MM.1S (cell line): ENCODE results near the gene MOGAT1.

ENCODE experiments used
- DNase-seq: peaks from one replicate; pipeline ENCODE4 v3.0.0-alpha.2; 2015
- H2AFZ ChIP-seq: fragments of 300-600 bp; sonication (generic); 2 replicates; pipeline ENCODE4 v1.6.0; 2016; ENCODE audit warnings: antibody characterized with exemption, low read length
- H3F3A ChIP-seq: fragments of 300-600 bp; sonication (generic); 2 replicates; pipeline ENCODE4 v1.6.1; 2016; ENCODE audit warnings: mild to moderate bottlenecking, antibody characterized with exemption, low read length, moderate library complexity, mixed read lengths; ENCODE audit not compliant: insufficient read depth
- H3K27ac ChIP-seq: fragments of 300-600 bp; sonication (generic); 2 replicates; pipeline ENCODE4 v1.5.1; 2016; ENCODE audit warnings: mild to moderate bottlenecking, low read length
- H3K27me3 ChIP-seq: fragments of 300-600 bp; sonication (generic); replicated peaks from 2 replicates; pipeline ENCODE4 v1.6.0; 2016; ENCODE audit warnings: low read length; ENCODE audit not compliant: insufficient read depth
- H3K36me3 ChIP-seq: fragments of 300-600 bp; sonication (generic); replicated peaks from 2 replicates; pipeline ENCODE4 v1.6.1; 2016; ENCODE audit warnings: mild to moderate bottlenecking, low read length, mixed read lengths; ENCODE audit not compliant: insufficient read depth
- H3K4me1 ChIP-seq: fragments of 300-600 bp; sonication (generic); 2 replicates; pipeline ENCODE4 v1.6.1; 2016; ENCODE audit warnings: low read length, mixed read lengths
- H3K4me2 ChIP-seq: fragments of 300-600 bp; sonication (generic); 2 replicates; pipeline ENCODE4 v1.6.0; 2016; ENCODE audit warnings: low read depth, low read length
- H3K4me3 ChIP-seq: fragments of 300-600 bp; sonication (generic); 2 replicates; pipeline ENCODE4 v1.5.1; 2016; ENCODE audit warnings: low read length, mixed read lengths
- H3K79me2 ChIP-seq: fragments of 300-600 bp; sonication (generic); 2 replicates; pipeline ENCODE4 v1.6.1; 2016; ENCODE audit warnings: mixed run types, low read length, mixed read lengths
- H3K9ac ChIP-seq: fragments of 300-600 bp; sonication (generic); 2 replicates; pipeline ENCODE4 v1.6.1; 2016; ENCODE audit warnings: low read length, mixed read lengths
- H3K9me2 ChIP-seq: fragments of 300-600 bp; sonication (generic); replicated peaks from 2 replicates; pipeline ENCODE4 v1.6.1; 2016; ENCODE audit warnings: mild to moderate bottlenecking, low read length, mixed read lengths; ENCODE audit not compliant: insufficient read depth
- H3K9me3 ChIP-seq: fragments of 300-600 bp; sonication (generic); replicated peaks from 2 replicates; pipeline ENCODE4 v1.6.1; 2016; ENCODE audit warnings: mild to moderate bottlenecking, low read length, mixed read lengths; ENCODE audit not compliant: insufficient read depth
- H4K20me1 ChIP-seq: fragments of 300-600 bp; sonication (generic); 2 replicates; pipeline ENCODE4 v1.6.1; 2016; ENCODE audit warnings: mild to moderate bottlenecking, low read length, moderate library complexity, mixed read lengths; ENCODE audit not compliant: insufficient read depth
- EZH2 ChIP-seq: fragments of 300-600 bp; sonication (generic); optimal IDR thresholded peaks from 2 replicates; pipeline ENCODE3; 2017; ENCODE audit warnings: low read depth, mild to moderate bottlenecking, antibody characterized with exemption, low read length, mixed read lengths
- EZH2phosphoT487 ChIP-seq: fragments of 300-600 bp; sonication (generic); IDR thresholded peaks from 2 replicates; pipeline ENCODE4 v1.6.1; 2018; ENCODE audit warnings: antibody characterized with exemption, low read length
- TF ChIP-seq, protein P1 (sequence below): fragments of 300-600 bp; sonication (generic); IDR thresholded peaks from 2 replicates; pipeline ENCODE4 v1.5.1; 2016; ENCODE audit warnings: antibody characterized with exemption, low read length, mixed read lengths

MOGAT1 gene

DNA sequence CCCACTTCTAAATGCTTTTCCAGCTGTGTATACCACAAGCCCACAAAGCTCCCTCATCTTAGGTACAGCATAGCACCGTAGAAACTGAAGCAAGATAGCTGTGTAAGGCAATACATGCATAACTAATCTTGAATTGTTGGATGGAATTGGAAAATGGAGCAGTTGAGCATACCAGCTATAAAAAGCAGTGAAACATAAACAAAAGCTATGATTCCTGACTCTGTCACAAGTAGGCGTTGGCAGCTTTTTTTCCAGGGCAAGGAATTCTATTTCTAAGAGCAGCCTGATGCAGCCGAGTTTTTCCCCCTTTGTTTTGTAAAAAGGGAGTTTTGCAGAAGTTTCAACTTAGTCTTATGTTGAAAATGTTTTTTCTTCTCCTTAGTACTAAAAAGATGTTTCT is 32.4 kb downstream of the MOGAT1 start:
- H4K20me1 ChIP-seq: no peaks in the 10 kb centered on the region
- H3K36me3 ChIP-seq: no peaks in the 10 kb centered on the region
- H3K9me2 ChIP-seq: no peaks in the 10 kb centered on the region
- no peaks in the 10 kb centered on the region for H3F3A ChIP-seq
- H3K27me3 ChIP-seq: no peaks in the 10 kb centered on the region
- no peak overlapping the region for H3K4me3 ChIP-seq
- DNase-seq: no peak
- no peak overlapping the region for H2AFZ ChIP-seq
- H3K79me2 ChIP-seq: no peaks in the 10 kb centered on the region
- TF ChIP-seq, protein P1, sequence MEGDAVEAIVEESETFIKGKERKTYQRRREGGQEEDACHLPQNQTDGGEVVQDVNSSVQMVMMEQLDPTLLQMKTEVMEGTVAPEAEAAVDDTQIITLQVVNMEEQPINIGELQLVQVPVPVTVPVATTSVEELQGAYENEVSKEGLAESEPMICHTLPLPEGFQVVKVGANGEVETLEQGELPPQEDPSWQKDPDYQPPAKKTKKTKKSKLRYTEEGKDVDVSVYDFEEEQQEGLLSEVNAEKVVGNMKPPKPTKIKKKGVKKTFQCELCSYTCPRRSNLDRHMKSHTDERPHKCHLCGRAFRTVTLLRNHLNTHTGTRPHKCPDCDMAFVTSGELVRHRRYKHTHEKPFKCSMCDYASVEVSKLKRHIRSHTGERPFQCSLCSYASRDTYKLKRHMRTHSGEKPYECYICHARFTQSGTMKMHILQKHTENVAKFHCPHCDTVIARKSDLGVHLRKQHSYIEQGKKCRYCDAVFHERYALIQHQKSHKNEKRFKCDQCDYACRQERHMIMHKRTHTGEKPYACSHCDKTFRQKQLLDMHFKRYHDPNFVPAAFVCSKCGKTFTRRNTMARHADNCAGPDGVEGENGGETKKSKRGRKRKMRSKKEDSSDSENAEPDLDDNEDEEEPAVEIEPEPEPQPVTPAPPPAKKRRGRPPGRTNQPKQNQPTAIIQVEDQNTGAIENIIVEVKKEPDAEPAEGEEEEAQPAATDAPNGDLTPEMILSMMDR: no peak
- TF ChIP-seq EZH2phosphoT487: no peak
- no peak for TF ChIP-seq EZH2
- no peak overlapping the region for H3K4me2 ChIP-seq
- H3K9me3 ChIP-seq: no peaks in the 10 kb centered on the region
- no peaks in the 10 kb centered on the region for H3K4me1 ChIP-seq
- no peak overlapping the region for H3K9ac ChIP-seq
- H3K27ac ChIP-seq: no peak overlapping the region

DNA sequence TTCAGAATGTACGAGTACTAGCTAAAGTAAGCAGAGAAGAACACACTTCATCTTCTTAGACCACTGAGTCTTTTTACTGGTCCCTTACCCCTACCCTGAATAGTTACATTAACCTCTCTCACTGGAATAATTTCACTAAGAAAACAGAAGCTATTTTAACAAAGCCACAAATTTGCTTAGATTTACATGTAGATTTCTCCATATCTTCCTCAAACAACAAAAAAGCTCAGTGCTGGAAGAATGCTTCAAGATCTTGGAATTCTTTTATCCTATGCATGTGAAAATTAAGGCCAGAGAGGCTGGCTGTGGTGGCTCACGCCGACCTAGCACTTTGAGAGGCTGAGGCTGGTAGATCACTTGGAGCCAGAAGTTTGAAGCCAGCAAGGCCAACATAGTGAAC is 35.2 kb downstream of the MOGAT1 start:
- Histone ChIP-seq H3K9me3 (no peaks in the 10 kb centered on the region), H3K9ac (no peak overlapping the region), H3K9me2 (no peaks in the 10 kb centered on the region), H3K4me2 (no peak overlapping the region), H3K79me2 (no peaks in the 10 kb centered on the region), H3F3A (no peaks in the 10 kb centered on the region), H2AFZ (no peak overlapping the region), H3K27me3 (no peaks in the 10 kb centered on the region), H3K36me3 (no peaks in the 10 kb centered on the region), H3K4me3 (no peak overlapping the region), H3K27ac (no peak overlapping the region), H4K20me1 (no peaks in the 10 kb centered on the region), H3K4me1 (no peaks in the 10 kb centered on the region)
- TF ChIP-seq EZH2phosphoT487 (no peak), EZH2 (no peak)
- TF ChIP-seq, protein P1: no peak
- DNase-seq: no peak

DNA sequence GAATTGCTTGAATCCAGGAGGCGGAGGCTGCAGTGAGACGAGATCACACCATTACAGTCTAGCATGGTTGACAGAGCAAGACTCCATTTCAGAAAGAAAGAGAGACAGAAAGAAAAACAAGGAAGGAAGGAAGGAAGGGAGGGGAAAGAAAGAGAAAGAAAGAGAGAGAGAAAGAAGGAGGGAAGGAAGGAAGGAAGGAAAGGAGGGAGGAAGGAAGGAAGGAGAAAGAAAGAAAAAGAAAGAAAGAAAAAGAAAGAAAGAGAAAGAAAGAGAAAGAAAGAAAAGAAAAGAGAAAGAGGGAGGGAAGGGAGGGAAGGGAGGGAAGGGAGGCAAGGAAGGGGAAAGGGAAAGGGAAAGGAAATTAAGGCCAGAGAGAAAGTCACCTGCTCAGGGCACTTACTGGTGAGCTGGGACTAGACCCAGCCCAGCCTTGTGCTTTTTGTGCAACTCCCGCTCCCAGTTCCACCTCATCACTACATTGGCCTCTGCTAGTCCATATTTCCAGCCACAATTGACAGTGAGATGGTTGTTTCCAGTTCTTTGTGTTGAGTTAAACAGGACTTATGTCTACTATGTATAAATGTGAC is 35.7 kb downstream of the MOGAT1 start:
- DNase-seq: no peak
- Histone ChIP-seq H3K4me1 (no peaks in the 10 kb centered on the region), H3K9ac (no peak overlapping the region), H3F3A (no peaks in the 10 kb centered on the region), H3K4me3 (no peak overlapping the region), H3K27me3 (no peaks in the 10 kb centered on the region), H3K36me3 (no peaks in the 10 kb centered on the region), H4K20me1 (no peaks in the 10 kb centered on the region), H3K79me2 (no peaks in the 10 kb centered on the region), H3K4me2 (no peak overlapping the region), H3K27ac (no peak overlapping the region), H2AFZ (no peak overlapping the region), H3K9me2 (no peaks in the 10 kb centered on the region), H3K9me3 (no peaks in the 10 kb centered on the region)
- TF ChIP-seq, protein P1: no peak
- TF ChIP-seq EZH2phosphoT487: no peak
